GM12801 (cell line): ENCODE results near the gene IRX6.

Experiments
- CTCF ChIP-seq: IDR thresholded peaks from one replicate; pipeline ENCODE4 v1.5.1; 2011; ENCODE audit warnings: control low read depth; ENCODE audit not compliant: insufficient read length; ENCODE audit errors: extremely low read depth

The IRX6 gene

GRCh38 chr16:55329791-55330428, 5.9 kb downstream of the IRX6 start:
- TF ChIP-seq CTCF: no peak

- no peak for TF ChIP-seq CTCF
Observed at GRCh38 chr16:55330781-55331647, 7.0 kb downstream of the IRX6 start.

GRCh38 chr16:55331648-55332185, 7.7 kb downstream of the IRX6 start:
- no peak for TF ChIP-seq CTCF

- TF ChIP-seq CTCF: no peak
Observed at GRCh38 chr16:55333684-55334083, 9.7 kb downstream of the IRX6 start.

GRCh38 chr16:55338646-55339045, 14.6 kb downstream of the IRX6 start:
- TF ChIP-seq CTCF: no peak

GRCh38 chr16:55340445-55340844, 16.4 kb downstream of the IRX6 start:
- no peak for TF ChIP-seq CTCF

- TF ChIP-seq CTCF: no peak
Observed at GRCh38 chr16:55341681-55342080, 17.7 kb downstream of the IRX6 start.
